Liver (tissue), 9 donors: ENCODE measurements around the gene SLC16A4. TPM values are rescaled to one million over a fixed set of nuclear protein-coding genes. Genes with fewer than 3 reads are reported as not detected.
"Not testable (repeated sequence)": the region's sequence is repeated elsewhere in the genome, so short reads cannot be mapped to it uniquely, and the experiment has no call there.

Experiments used
- DNase-seq: peaks from one replicate; pipeline ENCODE4 v3.0.0-alpha.2; 2017; ENCODE audit warnings: low spot score
- H3K27ac ChIP-seq, 2 donors: one replicate each; pipeline ENCODE4 v1.7.0; 2013; ENCODE audit warnings: inconsistent platforms in 2 of 2, low read length in 2 of 2, control low read depth in 1 of 2, low read depth in 1 of 2, mild to moderate bottlenecking in 1 of 2
- H3K27me3 ChIP-seq, 4 donors: one replicate each; pipeline versions ENCODE4 v1.6.1 to v1.7.0; 2013; ENCODE audit warnings: low read length in 3 of 4, inconsistent platforms in 1 of 4, mild to moderate bottlenecking in 1 of 4, moderate library complexity in 1 of 4; ENCODE audit not compliant: control insufficient read depth in 4 of 4, insufficient read depth in 4 of 4
- H3K36me3 ChIP-seq, 4 donors: one replicate each; pipeline versions ENCODE4 v1.6.1 to v1.7.0; 2013; ENCODE audit warnings: low read length in 3 of 4, mild to moderate bottlenecking in 3 of 4, low read depth in 1 of 4, moderate library complexity in 1 of 4; ENCODE audit not compliant: control insufficient read depth in 4 of 4, insufficient read depth in 3 of 4
- H3K4me1 ChIP-seq, 4 donors: one replicate each; pipeline versions ENCODE4 v1.6.1 to v1.7.0; 2013; ENCODE audit warnings: low read length in 3 of 4, mild to moderate bottlenecking in 3 of 4, moderate library complexity in 1 of 4; ENCODE audit not compliant: control insufficient read depth in 4 of 4, insufficient read depth in 4 of 4
- H3K4me3 ChIP-seq, 3 donors: one replicate each; pipeline versions ENCODE4 v1.6.1 to v1.7.0; 2013; ENCODE audit warnings: low read length in 3 of 3, control low read depth in 1 of 3, low read depth in 1 of 3, mild to moderate bottlenecking in 1 of 3
- H3K9ac ChIP-seq, 2 donors: one replicate each; pipeline ENCODE4 v1.7.0; 2013; ENCODE audit warnings: low read length in 2 of 2, mild to moderate bottlenecking in 2 of 2, moderate library complexity in 2 of 2, control low read depth in 1 of 2, low read depth in 1 of 2
- H3K9me3 ChIP-seq, 4 donors: one replicate each; pipeline versions ENCODE4 v1.6.1 to v1.7.0; 2013; ENCODE audit warnings: low read length in 3 of 4; ENCODE audit not compliant: control insufficient read depth in 4 of 4
- ATF3 ChIP-seq: IDR thresholded peaks from 2 replicates; pipeline ENCODE4 v1.6.1; 2016; ENCODE audit warnings: antibody characterized with exemption
- CTCF ChIP-seq: fragments of 150-350 bp; IDR thresholded peaks from 2 replicates; pipeline ENCODE4 v1.5.1; 2017; ENCODE audit warnings: improper control_type of control experiment, low read depth, low read length; ENCODE audit not compliant: missing input control
- EGR1 ChIP-seq, 2 donors: IDR thresholded peaks; 2 replicates each; pipeline ENCODE4 v1.6.1; 2016 to 2018; ENCODE audit warnings: antibody characterized with exemption in 2 of 2, low read depth in 2 of 2
- FOXA1 ChIP-seq: IDR thresholded peaks from 2 replicates; pipeline ENCODE4 v1.6.1; 2016; ENCODE audit warnings: antibody characterized with exemption
- FOXA2 ChIP-seq: IDR thresholded peaks from 2 replicates; pipeline ENCODE4 v1.6.1; 2016; ENCODE audit warnings: antibody characterized with exemption
- GABPA ChIP-seq, 2 donors: IDR thresholded peaks in 1 of 2; conservative IDR thresholded peaks in 1 of 2; 2 replicates each; pipeline ENCODE4 v1.6.1; 2016; ENCODE audit warnings: antibody characterized with exemption in 2 of 2, mild to moderate bottlenecking in 1 of 2, moderate library complexity in 1 of 2
- HNF4A ChIP-seq, 2 donors: conservative IDR thresholded peaks; 2 replicates each; pipeline ENCODE4 v1.6.1; 2016; ENCODE audit warnings: antibody characterized with exemption in 2 of 2, mild to moderate bottlenecking in 2 of 2
- HNF4G ChIP-seq: IDR thresholded peaks from 2 replicates; pipeline ENCODE4 v1.6.1; 2016; ENCODE audit warnings: antibody characterized with exemption
- JUND ChIP-seq, 2 donors: IDR thresholded peaks; 2 replicates each; pipeline ENCODE4 v1.6.1; 2016; ENCODE audit warnings: antibody characterized with exemption in 2 of 2
- MAX ChIP-seq: IDR thresholded peaks from 2 replicates; pipeline ENCODE4 v1.6.1; 2016; ENCODE audit warnings: antibody characterized with exemption
- NR2F2 ChIP-seq: IDR thresholded peaks from 2 replicates; pipeline ENCODE4 v1.6.1; 2016; ENCODE audit warnings: antibody characterized with exemption
- RAD21 ChIP-seq, 2 donors: IDR thresholded peaks; 2 replicates each; pipeline ENCODE4 v1.6.1; 2016; ENCODE audit warnings: antibody characterized with exemption in 2 of 2, mild to moderate bottlenecking in 2 of 2
- REST ChIP-seq: IDR thresholded peaks from 2 replicates; pipeline ENCODE4 v1.6.1; 2016; ENCODE audit warnings: antibody characterized with exemption, mild to moderate bottlenecking
- RXRA ChIP-seq, 2 donors: IDR thresholded peaks; 2 replicates each; pipeline ENCODE4 v1.6.1; 2017 to 2018; ENCODE audit warnings: antibody characterized with exemption in 2 of 2, mild to moderate bottlenecking in 1 of 2
- SP1 ChIP-seq: IDR thresholded peaks from 2 replicates; pipeline ENCODE4 v1.6.1; 2018; ENCODE audit warnings: antibody characterized with exemption, mild to moderate bottlenecking
- TAF1 ChIP-seq: conservative IDR thresholded peaks from 2 replicates; pipeline ENCODE4 v1.6.1; 2016; ENCODE audit warnings: antibody characterized with exemption, mild to moderate bottlenecking
- YY1 ChIP-seq: IDR thresholded peaks from 2 replicates; pipeline ENCODE4 v1.6.1; 2016; ENCODE audit warnings: antibody characterized with exemption, mild to moderate bottlenecking
- ZBTB33 ChIP-seq: IDR thresholded peaks from 2 replicates; pipeline ENCODE4 v1.6.1; 2016; ENCODE audit warnings: antibody characterized with exemption
- WGBS: extraction: QIAGEN DNeasy Blood & Tissue Kit; methylation state at CpG from one replicate; pipeline ENCODE4 v1.1.7; 2013; 5-methylcytosine and 5-hydroxymethylcytosine counted together
- polyA plus RNA-seq, 2 donors: library from polyadenylated mRNA; stranded (reverse) in 1 of 2; unstranded in 1 of 2; fragments of 200-250 nt in 1 of 2; fragments of >200 nt in 1 of 2; fragmentation: Nextera tagmentation in 1 of 2; extraction: Ambion mirVana in 1 of 2; gene quantifications; one replicate each; pipeline versions ENCODE4 v1.2.1 to v1.2.3, GENCODE V29; 2013 to 2015
- total RNA-seq, 2 donors: library from RNA; depleted of rRNA; stranded (reverse); fragments of >200 nt; gene quantifications; one replicate each; pipeline ENCODE4 v1.2.3, GENCODE V29; 2014
- donor health status: healthy.
- donor health status: healthy.
- donor health status: healthy.
- donor health status: healthy.
- donor health status: healthy.

SLC16A4 gene
- total and polyA plus RNA-seq, 4 donors = 0.72 to 1.8 (median 1.6) TPM

GRCh38 chr1:110407260-110408210 is 16.7 kb upstream of the SLC16A4 start, which contains the start of gene LAMTOR5:
Gene LAMTOR5 (minus strand): TSS chr1:110407694. CDS start chr1:110407620, 74 bp downstream.
- Histone ChIP-seq H3K4me3 (peak within 1 kb of the TSS; percentile 78 to 100 (median 81)), H3K9me3 (no peaks in the 10 kb centered on the region), H3K27ac (peak within 1 kb of the TSS; percentile 88 to 100), H3K27me3 (no peaks in the 10 kb centered on the region), H3K9ac (peak within 1 kb of the TSS; percentile 95 to 100), H3K36me3 (peaks cover 1 to 25% (median 17%) of the 10 kb centered on the region in 4 donors), H3K4me1 (peaks cover 3 to 30% (median 17%) of the 10 kb centered on the region in 4 donors)
- peak; percentile 96 for DNase-seq
- WGBS = under 1% methylated on average over 76 of the region's 76 CpGs
- TF ChIP-seq SP1 (peak; percentile 84), GABPA (IDR thresholded peaks at IDR 0.05 in 1 of 2, conservative IDR thresholded peaks at IDR 0.05 in 1 of 2) (peak; percentile 76 to 94), NR2F2 (peak; percentile 90), HNF4G (peak; percentile 67), REST (peak; percentile 86), HNF4A (conservative IDR thresholded peaks at IDR 0.05) (peak; percentile 83 to 89), YY1 (peak; percentile 96), CTCF (no peak), FOXA1 (peak; percentile 18), TAF1 (peak; percentile 85), JUND (IDR thresholded peaks at IDR 0.05) (peak in 1 of 2 donors; percentile 49), RAD21 (IDR thresholded peaks at IDR 0.05) (peak; percentile 27 to 41), RXRA (IDR thresholded peaks at IDR 0.05) (peak; percentile 78 to 87), ATF3 (peak; percentile 58), FOXA2 (no peak), MAX (peak; percentile 98), ZBTB33 (peak; percentile 98), EGR1 (IDR thresholded peaks at IDR 0.05; ENCODE audit: low read depth in 2 of 2) (peak in 1 of 2 donors; percentile 35)

- not testable (repeated sequence) for DNase-seq, H3K27me3 ChIP-seq, H3K9me3 ChIP-seq
- Histone ChIP-seq H3K4me3 (peak overlapping the region; percentile 78 to 100 (median 81)), H3K4me1 (peaks cover 3 to 30% (median 17%) of the 10 kb centered on the region in 4 donors), H3K36me3 (peaks cover 1 to 35% (median 28%) of the 10 kb centered on the region in 4 donors), H3K9ac (peak overlapping the region; percentile 94 to 95), H3K27ac (peak overlapping the region in 1 of 2 donors; percentile 100)
- WGBS = 77% methylated on average over 15 of the region's 15 CpGs
Measured at GRCh38 chr1:110406407-110406806, 15.6 kb upstream of the SLC16A4 start.
